H1 (cell line): Measurements from ENCODE around the gene SLC35F6. TPM values are rescaled to one million over a fixed set of nuclear protein-coding genes. Genes with fewer than 3 reads are reported as not detected.

Experiments used
- CTCF ChIA-PET: fragments of 300-600 bp; sonication (Branson Sonifier 250); formaldehyde crosslinking; loops from one replicate; lab custom pipeline; 2021; ENCODE audit not compliant: partially characterized antibody; lab: Charles Lee
- POLR2A ChIA-PET: fragments of 300-600 bp; sonication (Branson Sonifier 250); formaldehyde crosslinking; loops from one replicate; lab custom pipeline; 2021; ENCODE audit warnings: inconsistent platforms; ENCODE audit not compliant: partially characterized antibody; lab: Charles Lee
- DNase-seq, 2 experiments: peaks; one replicate each; pipeline versions ENCODE4 v3.0.0 to v3.0.0-alpha.2; 2010 to 2022; ENCODE audit warnings: low spot score in 2 of 2, low read depth in 1 of 2, mixed read lengths in 1 of 2
- FAIRE-seq: peaks from 2 replicates; lab custom pipeline; 2011; peaks lifted over from hg19 to GRCh38; lab: Jason Lieb, UNC
- H2AFZ ChIP-seq: 2 replicates; pipeline ENCODE4 v1.8.1; 2012; ENCODE audit warnings: low read length, inconsistent platforms
- H2AK5ac ChIP-seq: 2 replicates; pipeline ENCODE4 v1.6.1; 2013; ENCODE audit warnings: low read depth, low read length
- H2BK120ac ChIP-seq: replicated peaks from 2 replicates; pipeline ENCODE3; 2013; ENCODE audit warnings: low read depth, low read length, inconsistent platforms
- H2BK12ac ChIP-seq: 2 replicates; pipeline ENCODE4 v1.6.1; 2013; ENCODE audit warnings: low read depth, low read length
- H2BK15ac ChIP-seq: 2 replicates; pipeline ENCODE4 v1.6.1; 2013; ENCODE audit warnings: low read length
- H2BK20ac ChIP-seq: 2 replicates; pipeline ENCODE4 v1.6.1; 2013; ENCODE audit warnings: low read length
- H2BK5ac ChIP-seq: 2 replicates; pipeline ENCODE4 v1.6.1; 2013; ENCODE audit warnings: low read depth, low read length
- H3K14ac ChIP-seq: 2 replicates; pipeline ENCODE4 v1.6.1; 2013; ENCODE audit warnings: inconsistent platforms; ENCODE audit not compliant: insufficient read length
- H3K18ac ChIP-seq: 2 replicates; pipeline ENCODE4 v1.6.1; 2013; ENCODE audit warnings: low read length; ENCODE audit errors: extremely low read depth
- H3K23ac ChIP-seq: 2 replicates; pipeline ENCODE4 v1.6.1; 2013; ENCODE audit warnings: inconsistent platforms; ENCODE audit not compliant: insufficient read length
- H3K23me2 ChIP-seq: 2 replicates; pipeline ENCODE4 v1.6.1; 2013; ENCODE audit warnings: low read depth, low read length
- H3K27ac ChIP-seq: 2 replicates; pipeline ENCODE4 v1.6.1; 2011; ENCODE audit warnings: low read depth, low read length, inconsistent platforms
- H3K27me3 ChIP-seq, 4 experiments: replicated peaks in 1 of 4; 1 replicate in 1 of 4; 2 replicates in 3 of 4; pipeline versions ENCODE4 v1.6.1 to v1.8.1; 2011 to 2013; ENCODE audit warnings: low read length in 3 of 4, mild to moderate bottlenecking in 3 of 4, inconsistent platforms in 2 of 4, mixed read lengths in 2 of 4, moderate library complexity in 1 of 4; ENCODE audit not compliant: control insufficient read depth in 3 of 4, insufficient read depth in 3 of 4; ENCODE audit errors: extremely low read depth in 1 of 4
- H3K36me3 ChIP-seq, 4 experiments: 2 replicates each; pipeline versions ENCODE4 v1.6.1 to v1.8.1; 2011 to 2013; ENCODE audit warnings: mild to moderate bottlenecking in 4 of 4, low read length in 3 of 4, moderate library complexity in 2 of 4, control low read depth in 1 of 4, inconsistent platforms in 1 of 4; ENCODE audit not compliant: insufficient read depth in 4 of 4, control insufficient read depth in 2 of 4
- H3K4ac ChIP-seq: replicated peaks from 2 replicates; pipeline ENCODE3; 2013; ENCODE audit warnings: low read length, low read depth, mixed read lengths, inconsistent platforms; ENCODE audit not compliant: insufficient read length
- H3K4me1 ChIP-seq, 4 experiments: replicated peaks in 1 of 4; 1 replicate in 1 of 4; 2 replicates in 3 of 4; pipeline versions ENCODE4 v1.6.1 to v1.8.1; 2011 to 2013; ENCODE audit warnings: low read length in 3 of 4, inconsistent platforms in 2 of 4, mixed read lengths in 1 of 4; ENCODE audit not compliant: insufficient read depth in 4 of 4, control insufficient read depth in 3 of 4
- H3K4me2 ChIP-seq, 2 experiments: 2 replicates each; pipeline versions ENCODE4 v1.6.1 to v1.8.1; 2011 to 2013; ENCODE audit warnings: low read depth in 2 of 2, low read length in 2 of 2, control low read depth in 1 of 2, inconsistent platforms in 1 of 2, mild to moderate bottlenecking in 1 of 2; ENCODE audit not compliant: insufficient read depth in 1 of 2
- H3K4me3 ChIP-seq, 4 experiments: fragments of 200-600, 300-600 bp in 1 of 4; sonication (generic), shearing (Covaris generic), sonication (Bioruptor Twin) in 1 of 4; 2 replicates each; pipeline versions ENCODE4 v1.5.1 to v1.8.1; 2011 to 2016; ENCODE audit warnings: low read length in 4 of 4, low read depth in 3 of 4, control low read depth in 2 of 4, inconsistent platforms in 2 of 4, mild to moderate bottlenecking in 2 of 4, mixed read lengths in 1 of 4, moderate library complexity in 1 of 4; ENCODE audit not compliant: insufficient read depth in 2 of 4; ENCODE audit errors: extremely low read depth in 1 of 4
- H3K56ac ChIP-seq: replicated peaks from 2 replicates; pipeline ENCODE3; 2013; ENCODE audit warnings: low read depth, mild to moderate bottlenecking, mixed read lengths, low read length, inconsistent platforms; ENCODE audit not compliant: insufficient read length
- H3K79me1 ChIP-seq: 2 replicates; pipeline ENCODE4 v1.6.1; 2013; ENCODE audit warnings: low read depth, low read length, control low read depth
- H3K79me2 ChIP-seq, 2 experiments: 2 replicates each; pipeline versions ENCODE4 v1.6.1 to v1.8.1; 2012 to 2013; ENCODE audit warnings: low read length in 2 of 2, mild to moderate bottlenecking in 2 of 2, inconsistent platforms in 1 of 2; ENCODE audit not compliant: insufficient read depth in 2 of 2, control insufficient read depth in 1 of 2
- H3K9ac ChIP-seq, 4 experiments: replicated peaks in 1 of 4; 1 replicate in 1 of 4; 2 replicates in 3 of 4; pipeline versions ENCODE4 v1.6.1 to v1.8.1; 2011 to 2013; ENCODE audit warnings: low read depth in 3 of 4, low read length in 3 of 4, control low read depth in 2 of 4, mild to moderate bottlenecking in 2 of 4, moderate library complexity in 2 of 4, inconsistent platforms in 1 of 4; ENCODE audit errors: extremely low read depth in 1 of 4
- H3K9me3 ChIP-seq, 2 experiments: 2 replicates each; pipeline versions ENCODE4 v1.6.1 to v1.8.1; 2012 to 2013; ENCODE audit warnings: mild to moderate bottlenecking in 2 of 2, moderate library complexity in 2 of 2, control low read depth in 1 of 2, inconsistent platforms in 1 of 2, low read depth in 1 of 2, low read length in 1 of 2, mixed read lengths in 1 of 2; ENCODE audit not compliant: insufficient read depth in 2 of 2
- H4K20me1 ChIP-seq, 2 experiments: replicated peaks in 1 of 2; 2 replicates each; pipeline versions ENCODE3 to v1.8.1; 2011 to 2013; ENCODE audit warnings: inconsistent platforms in 2 of 2, low read length in 2 of 2, mild to moderate bottlenecking in 1 of 2; ENCODE audit not compliant: insufficient read depth in 2 of 2, control insufficient read depth in 1 of 2
- H4K5ac ChIP-seq: 2 replicates; pipeline ENCODE4 v1.6.1; 2013; ENCODE audit warnings: low read length, low read depth, mixed read lengths, inconsistent platforms; ENCODE audit not compliant: insufficient read length
- H4K8ac ChIP-seq: 2 replicates; pipeline ENCODE4 v1.8.0; 2013; ENCODE audit warnings: mild to moderate bottlenecking, moderate library complexity, low read length, inconsistent platforms; ENCODE audit not compliant: insufficient read depth; ENCODE audit errors: extremely low read depth
- H4K91ac ChIP-seq: replicated peaks from 2 replicates; pipeline ENCODE3; 2013; ENCODE audit warnings: low read length, mixed read lengths, inconsistent platforms; ENCODE audit not compliant: insufficient read length
- BRCA1 ChIP-seq: IDR thresholded peaks from 2 replicates; pipeline ENCODE4 v1.6.1; 2012; ENCODE audit warnings: low read depth, low read length, improper control_type of control experiment
- CTBP2 ChIP-seq: IDR thresholded peaks from 2 replicates; pipeline ENCODE4 v1.7.0; 2011; ENCODE audit warnings: borderline replicate concordance, mild to moderate bottlenecking, moderate library complexity, mixed read lengths, low read length; ENCODE audit not compliant: insufficient read depth, insufficient read length
- FOSL1 ChIP-seq: IDR thresholded peaks from 2 replicates; pipeline ENCODE4 v1.6.1; 2011; ENCODE audit warnings: mild to moderate bottlenecking, low read depth, low read length, moderate library complexity; ENCODE audit not compliant: insufficient read depth
- HDAC2 ChIP-seq, 2 experiments: fragments of 300-600 bp in 1 of 2; sonication (generic) in 1 of 2; IDR thresholded peaks; 2 replicates each; pipeline ENCODE4 v1.6.1; 2011 to 2012; ENCODE audit warnings: low read depth in 2 of 2, low read length in 2 of 2, mild to moderate bottlenecking in 2 of 2, moderate library complexity in 2 of 2, borderline replicate concordance in 1 of 2, inconsistent platforms in 1 of 2
- MAFK ChIP-seq: IDR thresholded peaks from 2 replicates; pipeline ENCODE4 v1.6.1; 2012; ENCODE audit warnings: low read depth, mild to moderate bottlenecking, improper control_type of control experiment, low read length
- POLR2AphosphoS5 ChIP-seq: IDR thresholded peaks from 2 replicates; pipeline ENCODE4 v1.6.1; 2011; ENCODE audit warnings: low read depth, low read length
- WGBS, 2 experiments: shearing (Covaris generic) in 1 of 2; methylation state at CpG; one replicate each; pipeline versions ENCODE4 v1.1.6 to v1.1.7; 2013 to 2015; ENCODE audit warnings: low lambda C conversion rate in 2 of 2, mixed read lengths in 2 of 2, inconsistent platforms in 1 of 2, low coverage in 1 of 2, missing lambda C conversion rate in 1 of 2; ENCODE audit not compliant: insufficient replicate concordance in 2 of 2, insufficient coverage in 1 of 2, insufficient read length in 1 of 2; ENCODE audit errors: extremely low coverage in 1 of 2, missing lambda C conversion rate in 1 of 2; 5-methylcytosine and 5-hydroxymethylcytosine counted together
- polyA plus RNA-seq, 7 experiments: library from polyadenylated mRNA; depleted of rRNA in 3 of 7; stranded (reverse) in 5 of 7; unstranded in 2 of 7; fragments of >200 nt in 5 of 7; fragments of 200-250 nt in 2 of 7; gene quantifications; 1 replicate in 5 of 7; 2 replicates in 1 of 7; 4 replicates in 1 of 7; pipeline versions ENCODE4 v1.2.1 to v1.2.3, GENCODE V29; 2011 to 2013; ENCODE audit warnings: missing spikeins in 2 of 7, mixed read lengths in 2 of 7
- total RNA-seq: library from RNA; stranded (reverse); fragmentation: NEBNext Ultra II Directional; extraction: Animal tissue kit (Norgen Biotek cat#: 25700); gene quantifications from 2 replicates; pipeline ENCODE4 v1.2.1, GENCODE V29; 2021

Gene SLC35F6
- total and polyA plus RNA-seq, 2 of the 8 experiments (the other 6 are each of a cell fraction or from before 2014, with no cell fraction given) = 11.2 to 13.5 TPM

DNA sequence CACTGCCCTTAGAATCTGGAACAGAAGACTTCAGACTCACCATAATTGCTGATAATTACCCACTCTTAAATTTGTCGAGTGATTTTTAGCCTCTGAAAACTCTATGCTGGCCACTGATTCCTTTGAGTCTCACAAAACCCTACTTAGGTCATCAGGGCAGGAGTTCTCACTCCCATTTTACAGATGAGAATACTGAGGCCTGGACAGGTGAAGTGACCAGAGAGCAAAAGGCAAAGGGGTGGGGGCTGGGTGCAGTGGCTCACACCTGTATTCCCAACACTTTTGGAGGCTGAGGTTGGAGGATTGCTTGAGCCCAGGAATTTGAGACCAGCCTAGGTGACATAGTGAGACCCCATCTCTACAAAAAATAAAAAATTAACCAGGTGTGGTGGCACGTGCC, 34.8 kb upstream of the SLC35F6 start:
- Histone ChIP-seq H2BK12ac (no peak overlapping the region), H3K4me3 (no peak overlapping the region), H4K8ac (no peak overlapping the region), H3K36me3 (no peaks in the 10 kb centered on the region), H3K27ac (no peak overlapping the region), H2BK120ac (no peak overlapping the region), H3K56ac (no peak overlapping the region), H3K79me2 (no peaks in the 10 kb centered on the region), H4K91ac (no peak overlapping the region), H3K4me2 (no peak overlapping the region), H2BK15ac (no peak overlapping the region), H3K9me3 (no peaks in the 10 kb centered on the region), H3K18ac (no peak overlapping the region), H4K5ac (no peak overlapping the region), H2BK20ac (no peak overlapping the region), H2AFZ (no peak overlapping the region), H3K27me3 (no peaks in the 10 kb centered on the region; a peak in 1 of 7 replicates), H2AK5ac (no peak overlapping the region), H4K20me1 (no peaks in the 10 kb centered on the region), H3K23ac (no peak overlapping the region), H3K9ac (no peak overlapping the region), H3K23me2 (no peaks in the 10 kb centered on the region; the same call in 1 of the 2 replicates), H3K4ac (no peak overlapping the region), H2BK5ac (no peak overlapping the region), H3K14ac (no peak overlapping the region), H3K4me1 (no peaks in the 10 kb centered on the region), H3K79me1 (no peaks in the 10 kb centered on the region)
- ChIA-PET CTCF (interaction anchor here (0.5 to 3.6 kb wide), 3 partner anchors 47 to 123 kb away, joined by 3 to 20 read pairs (median 4); no protein-coding TSS in a partner anchor), POLR2A (no interaction called here)
- FAIRE-seq = no peak
- TF ChIP-seq CTBP2 (no peak), FOSL1 (no peak), HDAC2 (IDR thresholded peaks at IDR 0.05; ENCODE audit: borderline replicate concordance in 1 of 2, low read depth in 2 of 2, low read length in 2 of 2) (no peak), POLR2AphosphoS5 (no peak), BRCA1 (no peak), MAFK (no peak)
- DNase-seq = no peak
- 84% methylated on average over 2 of the region's 2 CpGs; no CpG with 5 or more reads in 1 of the 2 experiments for WGBS, 2 experiments
